Nucleus accumbens (tissue), 56 donors: Measurements from ENCODE around the gene TMEM254.
"Not testable (repeated sequence)": the region's sequence is repeated elsewhere in the genome, so short reads cannot be mapped to it uniquely, and the experiment has no call there.

Source experiments
- DNase-seq, 56 donors: peaks; one replicate each; lab custom pipeline; 2025; lab: John Stamatoyannopoulos, UW

The TMEM254 gene

DNA sequence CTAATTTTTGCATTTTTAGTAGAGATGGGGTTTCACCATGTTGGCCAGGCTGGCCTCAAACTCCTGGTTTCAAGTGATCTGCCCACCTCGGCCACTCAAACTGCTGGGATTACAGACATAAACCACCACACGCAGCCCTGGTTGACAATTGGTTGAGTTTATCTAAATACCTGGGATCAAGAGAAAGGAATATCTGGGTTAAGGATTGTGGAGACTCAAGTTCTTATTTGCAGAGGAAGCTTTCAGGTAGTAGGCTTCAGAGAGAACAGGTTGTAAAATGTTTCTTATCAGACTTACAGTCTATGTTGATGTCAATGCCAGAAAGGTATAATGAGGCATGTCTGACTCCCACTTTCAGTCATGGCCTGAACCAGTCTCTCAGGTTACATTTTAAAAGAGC lies 5.9 kb upstream of the TMEM254 start:
- DNase-seq = no peak

GRCh38 chr10:80075781-80076180 lies 2.7 kb upstream of the TMEM254 start:
- peak in 1 of 56 donors; percentile 16 for DNase-seq

- no peak for DNase-seq
Measured at GRCh38 chr10:80077869-80078447, 507 bp upstream of the TMEM254 start.

DNA sequence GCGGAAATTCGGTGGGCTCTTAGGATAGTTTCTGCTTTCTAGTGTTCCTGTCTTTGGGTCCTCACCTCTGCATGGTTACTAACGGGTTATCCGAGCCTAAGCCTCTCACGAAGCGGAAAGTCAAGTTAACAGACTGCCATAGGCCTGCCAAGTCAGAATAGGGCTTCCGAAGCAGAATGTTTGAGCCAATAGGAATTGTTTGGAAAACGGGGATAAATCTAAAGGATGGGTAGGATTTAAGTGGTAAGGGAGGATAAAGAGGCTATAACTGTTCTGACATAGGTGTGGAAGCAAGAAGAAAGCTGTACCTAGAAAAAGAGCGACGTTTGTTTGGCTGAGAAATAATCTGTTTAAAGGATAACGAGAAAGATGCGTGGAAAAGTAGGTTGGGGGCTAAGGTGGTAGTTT lies 851 bp downstream of the TMEM254 start:
- DNase-seq = no peak

- no peak for DNase-seq
Measured at GRCh38 chr10:80081026-80081425, 2.6 kb downstream of the TMEM254 start.

DNA sequence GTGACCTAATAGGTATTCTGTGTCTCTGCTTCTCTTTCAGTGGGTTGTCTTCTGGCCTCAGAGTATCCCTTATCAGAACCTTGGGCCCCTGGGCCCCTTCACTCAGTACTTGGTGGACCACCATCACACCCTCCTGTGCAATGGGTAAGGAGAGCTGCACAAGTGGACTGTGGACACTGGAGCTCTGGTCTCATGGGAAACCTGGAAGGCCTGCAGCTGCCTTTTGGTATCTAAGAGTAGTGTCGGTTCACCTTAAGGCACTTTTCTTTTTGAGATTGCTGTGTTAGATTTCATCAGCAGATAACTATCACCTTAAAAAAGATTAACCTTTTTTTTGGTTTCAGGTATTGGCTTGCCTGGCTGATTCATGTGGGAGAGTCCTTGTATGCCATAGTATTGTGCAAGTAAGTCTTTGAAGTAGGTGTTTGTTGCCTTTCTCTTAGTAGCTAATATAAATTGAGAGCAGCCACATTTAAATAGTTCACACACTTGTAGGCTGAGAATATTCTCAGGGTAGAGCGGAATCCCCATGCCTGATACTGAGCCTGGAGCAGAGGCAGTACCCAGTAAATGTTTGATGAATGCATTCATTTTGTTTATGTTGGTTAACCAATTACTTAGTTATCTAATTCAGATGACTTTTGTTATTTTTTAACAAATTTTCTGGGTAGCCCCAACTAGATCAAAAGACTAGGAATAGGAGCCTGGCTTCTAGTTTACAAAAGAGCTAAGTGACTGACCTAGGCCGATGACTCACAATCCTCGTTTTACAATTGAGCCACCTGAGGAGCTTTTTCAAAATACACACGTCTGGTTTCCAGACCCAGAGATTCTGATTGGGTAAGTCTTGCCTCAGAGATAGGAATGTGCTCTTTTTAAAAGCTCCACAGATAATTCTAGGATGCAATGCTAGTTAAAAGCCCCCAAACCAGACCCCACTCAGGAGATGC lies 3.6 kb downstream of the TMEM254 start:
- DNase-seq = no peak

GRCh38 chr10:80090121-80090520 lies 11.7 kb downstream of the TMEM254 start:
- DNase-seq = no peak

DNA sequence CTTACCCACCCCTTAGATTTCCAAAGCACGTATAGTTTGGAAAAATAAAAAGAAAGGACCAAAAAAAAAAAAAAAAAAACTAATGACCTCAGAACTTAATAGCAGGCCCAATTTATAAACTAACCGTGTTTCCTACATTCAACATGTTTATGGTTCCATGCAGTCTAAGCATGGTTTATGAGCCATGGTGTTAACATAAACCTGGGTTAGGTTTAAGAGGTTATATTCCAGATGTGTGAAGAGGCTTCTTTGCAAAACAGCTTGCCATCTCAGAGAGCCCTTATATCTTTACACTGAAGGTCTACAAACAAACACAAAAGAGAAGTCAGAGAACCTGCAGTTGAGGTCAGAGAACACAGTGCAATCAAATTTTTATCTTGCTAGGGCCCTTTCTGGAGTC lies 15.8 kb downstream of the TMEM254 start:
- no peak for DNase-seq

DNA sequence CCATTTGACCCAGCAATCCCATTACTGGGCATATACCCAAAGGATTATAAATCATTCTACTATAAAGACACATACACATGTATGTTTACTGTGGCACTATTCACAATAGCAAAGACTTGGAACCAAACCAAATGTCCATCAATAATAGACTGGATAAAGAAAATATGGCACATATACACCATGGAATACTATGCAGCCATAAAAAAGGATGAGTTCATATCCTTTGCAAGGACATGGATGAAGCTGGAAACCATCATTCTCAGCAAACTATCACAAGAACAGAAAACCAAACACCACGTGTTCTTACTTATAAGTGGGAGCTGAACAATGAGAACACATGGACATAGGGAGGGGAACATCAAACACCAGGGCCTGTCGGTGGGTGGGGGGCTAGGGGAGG lies 19.8 kb downstream of the TMEM254 start:
- DNase-seq = not testable (repeated sequence)

- not testable (repeated sequence) for DNase-seq
Measured at GRCh38 chr10:80099295-80099694, 20.8 kb downstream of the TMEM254 start.

DNA sequence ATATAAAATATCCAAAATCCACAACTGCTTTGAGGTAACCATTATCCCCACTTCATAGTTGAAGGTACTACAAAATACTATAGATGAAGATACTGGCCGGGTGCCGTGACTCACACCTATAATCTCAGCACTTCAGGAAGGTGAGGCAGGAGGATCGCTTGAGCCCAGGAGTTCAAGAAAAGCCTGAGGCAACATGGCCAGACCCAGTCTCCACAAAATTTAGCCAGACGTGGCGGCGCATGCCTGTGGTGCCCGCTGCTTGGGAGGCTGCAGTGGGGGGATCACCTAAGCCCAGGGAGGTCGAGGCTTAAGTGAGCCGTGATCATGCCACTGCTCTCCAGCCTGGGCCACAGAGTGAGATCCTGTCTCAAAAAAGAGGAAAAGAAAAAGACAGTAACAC lies 21.7 kb downstream of the TMEM254 start:
- DNase-seq = no peak

- DNase-seq = no peak
Measured at GRCh38 chr10:80100861-80101695, 22.6 kb downstream of the TMEM254 start.

DNA sequence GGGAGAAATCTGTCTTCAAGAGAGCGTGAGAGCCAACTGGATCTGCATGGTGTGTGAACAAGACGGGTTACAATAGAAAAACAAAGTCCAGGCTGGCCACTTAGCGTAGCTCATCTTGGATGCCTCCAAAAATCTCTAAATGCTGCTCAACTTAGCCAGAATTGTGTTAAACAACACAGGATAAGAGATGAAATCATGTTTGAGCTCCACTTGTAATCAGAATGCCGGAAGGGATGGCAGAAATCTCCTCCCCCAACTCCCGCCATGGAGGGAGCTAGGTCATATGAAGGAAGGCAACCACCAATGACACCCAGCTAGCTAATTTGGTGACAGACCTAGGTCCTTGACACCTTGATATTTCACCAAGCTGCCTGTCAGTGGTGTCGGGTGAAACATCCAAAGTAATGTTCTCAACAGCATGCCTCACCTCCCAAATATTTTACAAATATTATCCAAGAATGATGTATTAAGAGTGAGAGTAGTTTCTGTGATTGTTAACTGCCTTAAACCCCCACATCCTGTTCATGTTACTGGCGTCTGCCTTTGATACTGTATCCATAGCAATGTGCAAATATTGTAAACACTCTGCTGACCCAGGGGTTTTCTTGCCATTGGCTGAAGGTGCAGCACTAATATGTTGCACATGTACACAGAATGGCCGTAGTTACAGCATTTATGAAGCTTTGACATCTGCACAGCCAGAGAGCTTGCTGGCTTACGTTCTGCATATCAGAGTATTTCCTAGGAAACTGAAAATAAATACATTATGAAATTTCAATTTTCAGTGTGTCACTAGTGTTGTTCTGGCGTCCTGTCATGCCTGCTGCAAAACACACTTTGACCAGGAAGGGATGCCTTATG lies 25.8 kb downstream of the TMEM254 start:
- no peak for DNase-seq

DNA sequence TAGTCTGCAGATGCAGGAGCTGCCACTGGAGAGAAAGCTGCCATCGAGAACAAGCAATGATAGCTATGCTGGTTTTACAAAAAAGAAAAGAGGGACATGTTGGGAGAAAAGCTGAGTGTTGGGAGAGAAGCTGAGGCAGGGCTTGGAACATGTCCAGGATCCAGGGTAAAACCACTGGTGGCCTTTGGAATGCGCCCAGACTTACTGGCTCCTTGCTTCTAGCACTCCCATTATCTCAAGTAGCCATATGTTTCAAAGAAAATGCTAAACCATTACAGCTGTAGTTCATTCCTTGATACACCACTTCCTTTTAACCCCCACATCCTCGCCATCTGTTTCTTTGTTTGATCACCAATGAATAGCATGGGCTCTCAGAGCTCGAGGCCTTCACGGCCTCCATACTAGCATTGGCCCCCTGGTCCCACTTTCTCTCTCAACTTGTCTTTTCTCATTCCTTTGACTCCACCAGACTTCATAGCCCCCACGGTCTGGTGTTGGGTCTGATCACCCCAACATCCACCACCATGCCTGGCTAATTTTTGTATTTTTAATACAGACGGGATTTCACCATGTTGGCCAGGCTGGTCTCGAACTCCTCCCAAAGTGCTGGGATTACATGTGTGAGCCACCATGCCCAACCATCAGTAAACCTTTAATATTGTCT lies 30.2 kb downstream of the TMEM254 start:
- no peak for DNase-seq

GRCh38 chr10:80110986-80111385 lies 32.5 kb downstream of the TMEM254 start:
- no peak for DNase-seq

DNA sequence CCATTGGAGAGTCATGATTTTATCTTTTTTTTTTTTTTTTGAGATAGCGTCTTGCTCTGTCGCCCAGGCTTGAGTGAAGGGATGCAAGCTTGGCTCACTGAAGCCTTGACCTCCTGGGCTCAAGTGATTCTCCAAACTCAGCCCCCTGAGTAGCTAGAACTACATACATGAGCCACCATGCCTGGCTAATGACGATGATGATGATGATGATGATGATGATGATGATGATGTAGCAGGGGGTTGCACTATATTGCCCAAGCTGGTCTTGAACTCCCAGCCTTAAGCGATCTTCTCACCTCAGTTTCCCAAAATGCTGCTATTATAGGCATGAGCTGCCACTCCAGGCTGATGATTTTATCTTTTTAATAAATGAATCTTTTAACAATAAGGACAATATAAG lies 40.2 kb downstream of the TMEM254 start:
- DNase-seq = no peak

DNA sequence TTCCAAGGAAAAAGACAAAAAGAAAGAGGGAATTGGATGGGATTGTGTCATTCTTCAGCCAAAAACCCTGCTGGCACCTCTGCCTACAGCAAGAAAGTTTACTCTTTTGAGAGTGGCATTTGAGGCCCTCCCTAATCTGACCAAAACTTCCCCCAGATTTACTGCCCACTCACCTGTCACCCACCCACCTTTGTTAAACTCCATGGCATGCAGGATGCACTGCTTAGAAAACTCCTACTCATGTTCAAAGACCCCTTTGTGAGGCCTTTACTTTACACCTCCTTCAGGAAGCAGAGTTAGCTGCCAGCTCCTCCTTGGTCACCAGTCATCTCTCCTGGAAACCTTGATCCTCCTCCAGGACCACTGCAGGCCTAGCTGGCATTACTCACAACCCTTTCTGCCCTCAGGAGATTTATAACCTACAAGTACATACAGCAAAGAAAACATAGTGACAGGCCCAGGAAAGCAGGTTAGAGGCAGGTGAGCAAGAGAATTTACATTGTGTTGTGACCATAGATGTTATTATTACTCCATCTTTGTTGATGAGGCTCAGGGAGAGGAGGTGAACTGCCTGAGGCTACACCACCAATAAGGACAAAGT lies 43.7 kb downstream of the TMEM254 start:
- DNase-seq = no peak

- DNase-seq = no peak
Measured at GRCh38 chr10:80122746-80123145, 44.3 kb downstream of the TMEM254 start.

GRCh38 chr10:80126876-80127275 lies 48.4 kb downstream of the TMEM254 start:
- DNase-seq = no peak
